HepG2 (cell line): ENCODE data around the gene PTGR3. TPM values are rescaled to one million over a fixed set of nuclear protein-coding genes. Genes with fewer than 3 reads are reported as not detected.

ENCODE experiments used
- CENPX ChIP-seq: sonication (generic); formaldehyde crosslinking; IDR thresholded peaks from 2 replicates; pipeline ENCODE4 v1.9.0; 2021; ENCODE audit warnings: mild to moderate bottlenecking, missing genetic modification reagents, moderate library complexity
- ELF1 ChIP-seq: sonication (generic); formaldehyde crosslinking; IDR thresholded peaks from 2 replicates; pipeline ENCODE4 v1.4.0; 2020; ENCODE audit warnings: missing genetic modification reagents
- FOSL2 ChIP-seq: sonication (generic); formaldehyde crosslinking; IDR thresholded peaks from 2 replicates; pipeline ENCODE4 v1.4.0; 2020; ENCODE audit warnings: missing genetic modification reagents
- NBN ChIP-seq: fragments of 450-650 bp; conservative IDR thresholded peaks from 2 replicates; pipeline ENCODE4 v1.6.1; 2017
- NFE2L1 ChIP-seq: sonication (generic); formaldehyde crosslinking; IDR thresholded peaks from 2 replicates; pipeline ENCODE4 v1.4.0; 2020; ENCODE audit warnings: missing genetic modification reagents, mild to moderate bottlenecking, borderline replicate concordance
- RERE ChIP-seq: IDR thresholded peaks from 2 replicates; pipeline ENCODE4 v1.6.1; 2016; ENCODE audit warnings: low read depth, missing genetic modification reagents, missing compliant biosample characterization
- ZNF567 ChIP-seq: sonication (generic); formaldehyde crosslinking; IDR thresholded peaks from 2 replicates; pipeline ENCODE4 v1.8.1; 2023; ENCODE audit warnings: mild to moderate bottlenecking, missing genetic modification reagents, borderline replicate concordance
- polyA plus RNA-seq, 8 experiments: library from polyadenylated mRNA; depleted of rRNA in 3 of 8; stranded (reverse) in 7 of 8; unstranded in 1 of 8; fragments of >200 nt; fragmentation: Illumina TruSeq in 4 of 8; extraction: Trizol in 4 of 8; gene quantifications; 2 replicates each; pipeline versions ENCODE4 v1.2.1 to v1.2.3, GENCODE V29; 2011 to 2016; ENCODE audit warnings: low read depth in 4 of 8, missing spikeins in 1 of 8, mixed read lengths in 1 of 8; ENCODE audit not compliant: insufficient read depth in 1 of 8
- total RNA-seq, 5 experiments: library from RNA; depleted of rRNA; stranded (reverse); fragments of >200 nt; fragmentation: Illumina TruSeq; extraction: Trizol; gene quantifications; 2 replicates each; pipeline ENCODE4 v1.2.3, GENCODE V29; 2016; ENCODE audit warnings: low read depth in 1 of 5
- TF ChIP-seq, protein P1 (sequence below): sonication (generic); formaldehyde crosslinking; IDR thresholded peaks from 2 replicates; pipeline ENCODE4 v1.5.1; 2020; ENCODE audit warnings: mild to moderate bottlenecking, missing genetic modification reagents, borderline replicate concordance
- TF ChIP-seq, protein P2 (sequence below): sonication (generic); formaldehyde crosslinking; IDR thresholded peaks from 2 replicates; pipeline ENCODE4 v1.5.1; 2020; ENCODE audit warnings: mild to moderate bottlenecking, missing genetic modification reagents, borderline replicate concordance

Gene PTGR3
- total and polyA plus RNA-seq, 2 of the 13 experiments (the other 11 are each of a cell fraction or from before 2014, with no cell fraction given) = 11.5 to 25.3 TPM

- TF ChIP-seq, protein P1, sequence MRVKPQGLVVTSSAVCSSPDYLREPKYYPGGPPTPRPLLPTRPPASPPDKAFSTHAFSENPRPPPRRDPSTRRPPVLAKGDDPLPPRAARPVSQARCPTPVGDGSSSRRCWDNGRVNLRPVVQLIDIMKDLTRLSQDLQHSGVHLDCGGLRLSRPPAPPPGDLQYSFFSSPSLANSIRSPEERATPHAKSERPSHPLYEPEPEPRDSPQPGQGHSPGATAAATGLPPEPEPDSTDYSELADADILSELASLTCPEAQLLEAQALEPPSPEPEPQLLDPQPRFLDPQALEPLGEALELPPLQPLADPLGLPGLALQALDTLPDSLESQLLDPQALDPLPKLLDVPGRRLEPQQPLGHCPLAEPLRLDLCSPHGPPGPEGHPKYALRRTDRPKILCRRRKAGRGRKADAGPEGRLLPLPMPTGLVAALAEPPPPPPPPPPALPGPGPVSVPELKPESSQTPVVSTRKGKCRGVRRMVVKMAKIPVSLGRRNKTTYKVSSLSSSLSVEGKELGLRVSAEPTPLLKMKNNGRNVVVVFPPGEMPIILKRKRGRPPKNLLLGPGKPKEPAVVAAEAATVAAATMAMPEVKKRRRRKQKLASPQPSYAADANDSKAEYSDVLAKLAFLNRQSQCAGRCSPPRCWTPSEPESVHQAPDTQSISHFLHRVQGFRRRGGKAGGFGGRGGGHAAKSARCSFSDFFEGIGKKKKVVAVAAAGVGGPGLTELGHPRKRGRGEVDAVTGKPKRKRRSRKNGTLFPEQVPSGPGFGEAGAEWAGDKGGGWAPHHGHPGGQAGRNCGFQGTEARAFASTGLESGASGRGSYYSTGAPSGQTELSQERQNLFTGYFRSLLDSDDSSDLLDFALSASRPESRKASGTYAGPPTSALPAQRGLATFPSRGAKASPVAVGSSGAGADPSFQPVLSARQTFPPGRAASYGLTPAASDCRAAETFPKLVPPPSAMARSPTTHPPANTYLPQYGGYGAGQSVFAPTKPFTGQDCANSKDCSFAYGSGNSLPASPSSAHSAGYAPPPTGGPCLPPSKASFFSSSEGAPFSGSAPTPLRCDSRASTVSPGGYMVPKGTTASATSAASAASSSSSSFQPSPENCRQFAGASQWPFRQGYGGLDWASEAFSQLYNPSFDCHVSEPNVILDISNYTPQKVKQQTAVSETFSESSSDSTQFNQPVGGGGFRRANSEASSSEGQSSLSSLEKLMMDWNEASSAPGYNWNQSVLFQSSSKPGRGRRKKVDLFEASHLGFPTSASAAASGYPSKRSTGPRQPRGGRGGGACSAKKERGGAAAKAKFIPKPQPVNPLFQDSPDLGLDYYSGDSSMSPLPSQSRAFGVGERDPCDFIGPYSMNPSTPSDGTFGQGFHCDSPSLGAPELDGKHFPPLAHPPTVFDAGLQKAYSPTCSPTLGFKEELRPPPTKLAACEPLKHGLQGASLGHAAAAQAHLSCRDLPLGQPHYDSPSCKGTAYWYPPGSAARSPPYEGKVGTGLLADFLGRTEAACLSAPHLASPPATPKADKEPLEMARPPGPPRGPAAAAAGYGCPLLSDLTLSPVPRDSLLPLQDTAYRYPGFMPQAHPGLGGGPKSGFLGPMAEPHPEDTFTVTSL (CRISPR knock-in tag) = no peak
- TF ChIP-seq FOSL2 (CRISPR knock-in tag) (no peak), ZNF567 (CRISPR knock-in tag) (no peak), CENPX (CRISPR knock-in tag) (no peak), NBN (no peak), ELF1 (CRISPR knock-in tag) (no peak), RERE (CRISPR knock-in tag) (no peak), NFE2L1 (no peak)
- TF ChIP-seq, protein P2, sequence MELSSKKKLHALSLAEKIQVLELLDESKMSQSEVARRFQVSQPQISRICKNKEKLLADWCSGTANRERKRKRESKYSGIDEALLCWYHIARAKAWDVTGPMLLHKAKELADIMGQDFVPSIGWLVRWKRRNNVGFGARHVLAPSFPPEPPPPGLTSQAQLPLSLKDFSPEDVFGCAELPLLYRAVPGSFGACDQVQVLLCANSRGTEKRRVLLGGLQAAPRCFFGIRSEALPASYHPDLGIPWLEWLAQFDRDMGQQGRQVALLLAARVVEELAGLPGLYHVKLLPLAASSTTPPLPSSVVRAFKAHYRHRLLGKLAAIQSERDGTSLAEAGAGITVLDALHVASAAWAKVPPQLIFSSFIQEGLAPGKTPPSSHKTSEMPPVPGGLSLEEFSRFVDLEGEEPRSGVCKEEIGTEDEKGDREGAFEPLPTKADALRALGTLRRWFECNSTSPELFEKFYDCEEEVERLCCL = no peak
Observed at GRCh38 chr18:75230163-75231052, 21.5 kb upstream of the PTGR3 start (continued).
